ENCODE results near the gene TENT5A.
"Not testable (repeated sequence)": the region's sequence is repeated elsewhere in the genome, so short reads cannot be mapped to it uniquely, and the experiment has no call there.

TENT5A gene

DNA sequence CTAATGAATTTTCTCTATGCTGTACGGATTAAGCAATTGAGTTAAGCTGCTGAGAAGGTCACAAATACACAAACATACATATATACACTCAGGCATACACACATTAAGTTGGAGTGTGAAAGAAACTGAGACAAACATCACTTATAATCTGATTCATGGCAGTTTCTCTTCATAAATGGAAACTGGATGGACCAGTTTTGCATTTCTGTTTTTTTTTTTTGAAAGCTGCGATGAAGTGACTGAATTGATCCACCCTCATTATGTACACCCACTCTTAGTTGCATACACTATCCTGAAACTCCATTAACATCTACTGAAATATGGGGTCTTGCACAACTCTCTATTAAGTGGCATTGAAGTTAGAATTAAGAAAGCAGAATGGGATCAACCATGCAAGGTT lies 32.9 kb upstream of the TENT5A start:
- TF ChIP-seq, protein P1, sequence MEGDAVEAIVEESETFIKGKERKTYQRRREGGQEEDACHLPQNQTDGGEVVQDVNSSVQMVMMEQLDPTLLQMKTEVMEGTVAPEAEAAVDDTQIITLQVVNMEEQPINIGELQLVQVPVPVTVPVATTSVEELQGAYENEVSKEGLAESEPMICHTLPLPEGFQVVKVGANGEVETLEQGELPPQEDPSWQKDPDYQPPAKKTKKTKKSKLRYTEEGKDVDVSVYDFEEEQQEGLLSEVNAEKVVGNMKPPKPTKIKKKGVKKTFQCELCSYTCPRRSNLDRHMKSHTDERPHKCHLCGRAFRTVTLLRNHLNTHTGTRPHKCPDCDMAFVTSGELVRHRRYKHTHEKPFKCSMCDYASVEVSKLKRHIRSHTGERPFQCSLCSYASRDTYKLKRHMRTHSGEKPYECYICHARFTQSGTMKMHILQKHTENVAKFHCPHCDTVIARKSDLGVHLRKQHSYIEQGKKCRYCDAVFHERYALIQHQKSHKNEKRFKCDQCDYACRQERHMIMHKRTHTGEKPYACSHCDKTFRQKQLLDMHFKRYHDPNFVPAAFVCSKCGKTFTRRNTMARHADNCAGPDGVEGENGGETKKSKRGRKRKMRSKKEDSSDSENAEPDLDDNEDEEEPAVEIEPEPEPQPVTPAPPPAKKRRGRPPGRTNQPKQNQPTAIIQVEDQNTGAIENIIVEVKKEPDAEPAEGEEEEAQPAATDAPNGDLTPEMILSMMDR (IDR thresholded peaks at IDR 0.05; ENCODE audit: low read depth, low read length) = no peak
- no peak for DNase-seq (ENCODE audit: extremely low read depth, low read depth)

- no peak for DNase-seq (ENCODE audit: extremely low read depth, low read depth)
- TF ChIP-seq, protein P1 (IDR thresholded peaks at IDR 0.05; ENCODE audit: low read depth, low read length) = no peak
Observed at GRCh38 chr6:81783893-81784292, 31.4 kb upstream of the TENT5A start.

DNA sequence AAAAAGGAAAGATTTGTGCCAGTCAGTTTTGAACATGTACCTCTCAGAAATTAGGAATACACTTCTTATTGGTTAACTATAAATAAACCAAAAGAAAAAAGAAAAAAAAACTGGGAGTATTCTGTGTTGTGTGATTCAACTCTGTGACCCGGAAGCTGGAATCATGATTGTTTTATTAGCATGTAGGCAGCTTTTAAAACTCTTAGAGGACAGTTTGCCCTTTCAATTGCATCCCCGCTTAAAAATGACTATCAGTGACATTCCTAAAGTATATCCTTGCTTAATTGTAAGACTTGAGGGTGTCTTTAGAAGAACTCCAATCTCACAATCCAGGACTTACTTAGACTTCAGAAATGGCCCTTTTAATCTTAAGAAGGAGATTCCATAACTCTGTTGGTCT lies 29.1 kb upstream of the TENT5A start:
- DNase-seq (ENCODE audit: extremely low read depth, low read depth) = no peak
- TF ChIP-seq, protein P1 (IDR thresholded peaks at IDR 0.05; ENCODE audit: low read depth, low read length) = no peak

- TF ChIP-seq, protein P1 (IDR thresholded peaks at IDR 0.05; ENCODE audit: low read depth, low read length) = no peak
- no peak for DNase-seq (ENCODE audit: extremely low read depth, low read depth)
Observed at GRCh38 chr6:81777586-81778268, 25.2 kb upstream of the TENT5A start.

DNA sequence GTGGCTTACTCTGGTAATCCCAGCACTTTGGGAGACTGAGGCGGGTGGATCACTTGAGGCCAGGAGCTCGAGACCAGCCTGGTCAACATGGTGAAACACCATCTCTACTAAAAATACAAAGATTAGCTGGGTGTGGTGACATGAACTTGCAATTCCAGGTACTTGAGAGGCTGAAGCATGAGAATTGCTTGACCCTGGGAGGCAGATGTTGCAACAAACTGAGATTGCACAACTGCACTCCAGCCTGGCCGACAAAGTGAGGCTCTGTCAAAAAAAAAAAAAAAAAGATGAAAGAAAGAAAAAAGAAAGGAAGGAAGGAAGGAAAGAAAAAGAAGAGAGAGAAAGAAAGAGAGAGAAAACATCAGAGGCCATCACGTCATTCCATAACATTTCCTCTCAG lies 23.7 kb upstream of the TENT5A start:
- not testable (repeated sequence) for DNase-seq (ENCODE audit: extremely low read depth, low read depth)

GRCh38 chr6:81774542-81774941 lies 22.1 kb upstream of the TENT5A start:
- no peak for DNase-seq (ENCODE audit: extremely low read depth, low read depth)
- TF ChIP-seq, protein P1 (IDR thresholded peaks at IDR 0.05; ENCODE audit: low read depth, low read length) = no peak

DNA sequence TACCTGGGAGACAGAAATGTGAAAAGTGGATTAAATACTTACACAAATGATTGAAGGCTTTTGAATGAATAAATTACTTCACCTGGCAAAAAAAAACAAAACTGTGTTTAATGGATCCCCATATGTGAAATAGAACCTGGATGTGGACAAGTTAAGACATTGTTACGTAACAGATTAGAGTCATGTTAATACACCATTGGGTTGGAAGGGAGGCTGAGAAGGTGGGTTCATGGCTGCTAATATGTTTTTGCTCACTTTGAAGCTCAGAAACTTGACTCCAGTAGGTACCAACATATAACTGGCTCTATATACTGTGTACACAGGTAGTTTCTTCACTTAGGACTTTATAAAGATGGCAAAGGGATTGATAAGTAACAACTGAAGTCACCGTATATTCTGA lies 21.4 kb upstream of the TENT5A start:
- TF ChIP-seq, protein P1 (IDR thresholded peaks at IDR 0.05; ENCODE audit: low read depth, low read length) = no peak
- DNase-seq (ENCODE audit: extremely low read depth, low read depth) = no peak

GRCh38 chr6:81772741-81773140 lies 20.3 kb upstream of the TENT5A start:
- TF ChIP-seq, protein P1 (IDR thresholded peaks at IDR 0.05; ENCODE audit: low read depth, low read length) = no peak
- DNase-seq (ENCODE audit: extremely low read depth, low read depth) = no peak
